HG02798 (cell line): ENCODE results near the gene MSL2.
"Not testable (repeated sequence)": the region's sequence is repeated elsewhere in the genome, so short reads cannot be mapped to it uniquely, and the experiment has no call there.

ENCODE experiments used
- ATAC-seq: cut with Tn5 transposase; IDR thresholded peaks from one replicate; pipeline ENCODE4 v1.9.1; 2021; ENCODE audit warnings: mild to moderate bottlenecking; ENCODE audit not compliant: unreplicated experiment, poor library complexity

The MSL2 gene

GRCh38 chr3:136196064-136196400 lies at the start of gene MSL2:
MSL2 (minus strand) TSS chr3:136196335; CDS start chr3:136195113, 1,222 bp downstream.
- ATAC-seq, result peak; percentile 36

GRCh38 chr3:136245691-136246090 lies 49.6 kb upstream of the MSL2 start:
- no peak for ATAC-seq

- ATAC-seq, result no peak
These were observed 43.0 kb upstream of the MSL2 start for GRCh38 chr3:136239094-136239493.

DNA sequence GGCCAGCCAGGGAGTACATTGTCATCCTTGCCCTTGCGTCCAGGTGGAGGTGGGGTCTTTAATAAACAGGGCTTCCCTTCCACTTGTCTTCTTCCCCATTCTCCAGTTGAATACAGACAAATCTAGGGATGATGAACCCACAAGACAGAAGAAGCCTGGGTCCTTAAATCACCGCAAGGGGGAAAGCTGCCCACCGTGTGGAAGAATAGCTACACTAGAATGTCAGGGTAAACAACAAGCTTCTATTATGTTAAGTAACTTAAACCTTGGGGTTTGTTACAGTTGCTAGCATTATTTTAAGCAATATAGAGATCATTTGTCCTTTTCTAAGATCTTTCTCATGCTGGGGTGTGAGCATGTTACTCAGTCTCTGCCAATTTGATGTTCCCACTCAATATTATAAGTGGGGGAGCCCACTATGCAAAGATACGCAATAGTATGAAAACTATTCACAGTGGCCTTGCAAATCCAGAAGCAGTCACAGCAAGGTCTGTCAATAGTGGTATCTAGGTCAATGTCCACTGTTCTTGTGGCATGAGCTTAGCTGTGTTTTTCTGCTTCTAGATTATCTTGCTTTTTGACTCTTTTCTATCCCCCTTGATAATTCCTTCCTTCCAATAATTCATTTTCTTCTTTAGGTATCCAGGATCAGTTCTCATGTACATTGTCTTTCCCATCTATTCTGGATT lies 42.0 kb upstream of the MSL2 start:
- no peak for ATAC-seq

DNA sequence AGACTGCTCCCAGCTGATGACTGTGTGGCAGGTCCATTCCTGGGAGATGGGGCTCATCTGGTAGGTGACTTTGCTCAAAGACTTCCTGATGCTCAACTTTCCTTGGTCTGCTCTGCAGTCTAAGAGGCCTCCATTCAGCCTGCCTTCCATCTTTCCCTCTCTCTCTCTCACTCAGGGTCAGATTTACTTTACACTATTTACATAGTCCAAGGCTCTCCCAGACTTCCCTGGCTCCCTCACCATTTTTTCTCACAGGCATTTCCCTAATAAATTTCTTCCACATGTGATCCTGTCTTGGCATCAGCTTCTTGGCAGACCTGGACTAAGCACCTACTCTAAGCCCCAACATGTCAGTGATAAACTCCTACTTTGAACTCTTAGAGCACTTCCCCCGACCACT lies 41.0 kb upstream of the MSL2 start:
- ATAC-seq, result no peak

DNA sequence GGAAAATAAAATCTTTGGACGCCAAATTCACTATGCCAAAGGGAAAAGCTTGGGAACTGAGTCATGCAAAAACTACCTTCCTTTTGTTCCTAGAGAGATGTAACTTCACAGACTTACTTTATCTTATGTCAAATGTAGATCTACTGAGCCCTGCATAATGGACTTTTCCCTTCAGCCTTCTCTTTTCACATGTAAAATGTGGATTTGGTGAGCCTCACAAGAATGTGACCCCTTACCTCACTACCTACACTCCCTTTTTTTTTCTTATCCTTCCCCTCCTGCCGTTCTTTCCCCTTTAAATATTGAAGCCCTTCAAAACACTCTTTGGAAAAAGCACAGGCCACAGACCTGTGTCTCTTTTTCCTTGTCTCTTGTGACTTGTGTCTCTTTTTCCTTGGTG lies 40.0 kb upstream of the MSL2 start:
- no peak for ATAC-seq

DNA sequence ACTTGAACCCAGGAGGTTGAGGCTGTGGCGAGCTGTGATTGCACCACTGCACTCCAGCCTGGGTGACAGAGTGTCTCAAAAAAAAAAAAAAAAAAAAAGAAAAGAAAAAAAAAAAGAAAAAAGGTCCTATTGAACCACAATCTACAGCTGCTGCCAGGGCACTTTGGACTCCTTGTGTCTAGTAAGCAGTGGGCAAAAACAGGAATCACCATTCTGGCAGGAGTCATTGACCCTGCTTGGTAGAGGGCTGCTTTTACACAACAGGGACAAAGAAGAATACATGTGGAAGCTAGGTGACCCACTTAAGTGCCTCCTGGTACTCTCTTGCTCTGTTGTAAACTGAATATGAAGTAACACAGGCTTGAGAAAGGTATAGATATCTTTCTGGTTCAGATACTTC lies 39.4 kb upstream of the MSL2 start:
- no peak for ATAC-seq

GRCh38 chr3:136232413-136232812 lies 36.3 kb upstream of the MSL2 start:
- ATAC-seq, result no peak

GRCh38 chr3:136222746-136223145 lies 26.6 kb upstream of the MSL2 start:
- not testable (repeated sequence) for ATAC-seq

DNA sequence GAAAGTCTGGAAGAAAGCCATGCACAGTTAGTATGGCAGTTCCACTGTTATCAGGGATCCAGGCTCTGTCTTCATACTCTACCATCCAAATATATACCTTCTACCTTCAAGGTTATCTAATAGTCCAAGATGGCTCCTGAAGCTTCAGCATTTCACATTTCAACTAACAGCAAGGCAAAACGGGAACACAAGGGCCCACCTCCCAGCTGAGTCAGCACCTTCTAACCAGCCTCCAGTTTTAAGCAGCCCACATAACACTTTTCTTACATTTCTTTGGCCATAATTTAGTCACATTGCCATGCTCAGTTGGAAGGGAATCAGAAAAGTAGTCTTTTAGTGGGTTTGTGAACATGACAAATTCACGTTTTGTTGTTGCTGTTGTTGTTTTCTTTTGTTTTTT lies 15.4 kb upstream of the MSL2 start:
- no peak for ATAC-seq

- ATAC-seq, result no peak
These were observed 13.8 kb upstream of the MSL2 start for GRCh38 chr3:136209921-136210320.

DNA sequence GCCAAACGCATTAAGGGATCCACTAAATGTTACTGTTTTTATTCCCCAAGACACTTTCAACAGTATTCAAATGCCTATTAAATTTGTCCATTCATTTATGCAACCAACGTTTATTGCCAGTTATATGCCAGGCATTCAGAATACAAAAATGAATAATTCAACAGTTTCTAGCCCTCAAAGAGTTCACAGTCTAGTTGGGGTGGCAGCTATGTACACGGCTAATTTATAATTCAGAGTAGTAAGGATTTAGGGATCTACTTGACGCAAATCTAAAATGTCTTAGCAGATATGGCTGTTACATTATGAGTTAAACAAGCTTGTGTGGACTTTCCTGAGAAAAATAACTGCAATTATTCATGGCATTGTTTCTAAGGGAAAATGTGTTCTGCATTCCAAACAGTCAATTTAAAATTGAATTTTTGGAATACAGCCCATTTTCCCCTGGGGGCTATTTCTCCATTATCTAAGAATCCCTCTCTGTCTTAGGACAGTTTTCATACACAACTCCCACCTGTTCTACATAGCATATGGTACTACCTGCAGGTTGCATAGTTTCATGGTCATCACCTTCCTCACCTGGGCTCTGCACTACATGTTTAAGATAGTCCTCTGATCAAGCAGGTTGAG lies 11.5 kb upstream of the MSL2 start:
- ATAC-seq, result no peak

DNA sequence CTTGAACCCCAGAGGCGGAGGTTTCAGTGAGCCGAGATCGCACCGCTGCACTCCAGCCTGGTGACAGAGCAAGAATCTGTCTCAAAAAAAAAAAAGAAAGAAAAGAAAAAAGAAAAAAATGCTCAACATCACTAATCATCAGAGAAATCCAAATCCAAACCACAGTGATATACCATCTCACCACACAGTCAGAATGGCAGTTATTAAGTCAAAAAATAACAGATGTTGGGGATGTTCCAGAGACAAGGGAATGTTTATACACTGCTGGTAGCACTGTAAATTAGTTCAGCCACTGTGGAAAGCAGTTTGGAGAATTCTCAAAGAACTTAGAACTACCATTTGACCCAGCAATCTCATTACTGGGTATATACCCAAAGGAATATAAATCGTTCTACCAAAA lies 3.1 kb upstream of the MSL2 start:
- not testable (repeated sequence) for ATAC-seq

- not testable (repeated sequence) for ATAC-seq
These were observed 2.4 kb upstream of the MSL2 start for GRCh38 chr3:136198462-136199078.

- no peak for ATAC-seq
These were observed 1.1 kb upstream of the MSL2 start for GRCh38 chr3:136197159-136197793.

GRCh38 chr3:136196401-136197158 lies 445 bp upstream of the MSL2 start:
- ATAC-seq, result peak; percentile 78

DNA sequence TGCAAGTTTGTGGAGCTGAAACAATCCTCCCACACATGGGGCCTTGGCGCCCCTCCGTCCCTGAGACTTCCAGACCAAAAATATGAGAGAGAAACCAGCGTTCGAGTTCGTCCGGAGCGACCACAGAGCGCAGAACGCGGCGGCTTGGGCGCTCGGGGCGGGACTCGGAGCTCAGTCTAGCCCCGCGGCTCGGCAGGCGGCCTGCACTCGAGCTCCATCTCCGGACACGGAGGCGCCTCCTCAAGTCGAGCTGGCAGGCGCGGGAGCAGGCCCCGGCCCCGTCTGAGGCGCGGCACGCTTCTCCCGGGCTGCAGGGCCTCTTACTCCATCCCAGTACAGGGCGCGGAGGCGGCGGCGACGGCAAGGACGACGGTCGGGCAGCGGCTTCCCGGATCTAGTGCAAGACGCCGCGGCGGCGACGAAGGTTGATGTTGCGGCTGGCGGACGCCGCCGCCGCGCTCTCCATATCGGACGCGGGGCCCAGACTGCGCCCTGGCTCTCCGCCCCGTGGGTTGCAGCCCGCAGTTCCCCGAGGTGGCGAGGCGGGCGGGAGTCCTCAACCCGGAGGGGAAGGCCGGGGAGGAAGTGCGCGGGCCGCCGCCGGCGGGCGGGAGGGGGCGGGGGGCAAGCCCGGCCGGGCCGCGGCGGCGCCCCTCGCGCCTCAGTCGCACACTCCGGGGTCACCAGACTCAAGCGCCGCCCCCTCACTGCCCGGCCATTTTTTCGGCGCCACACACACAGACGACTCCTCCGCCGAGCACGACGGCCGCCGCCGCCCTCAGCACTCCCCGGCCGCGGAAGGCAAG lies 674 bp downstream of the MSL2 start:
- ATAC-seq, result peak; percentile 33

DNA sequence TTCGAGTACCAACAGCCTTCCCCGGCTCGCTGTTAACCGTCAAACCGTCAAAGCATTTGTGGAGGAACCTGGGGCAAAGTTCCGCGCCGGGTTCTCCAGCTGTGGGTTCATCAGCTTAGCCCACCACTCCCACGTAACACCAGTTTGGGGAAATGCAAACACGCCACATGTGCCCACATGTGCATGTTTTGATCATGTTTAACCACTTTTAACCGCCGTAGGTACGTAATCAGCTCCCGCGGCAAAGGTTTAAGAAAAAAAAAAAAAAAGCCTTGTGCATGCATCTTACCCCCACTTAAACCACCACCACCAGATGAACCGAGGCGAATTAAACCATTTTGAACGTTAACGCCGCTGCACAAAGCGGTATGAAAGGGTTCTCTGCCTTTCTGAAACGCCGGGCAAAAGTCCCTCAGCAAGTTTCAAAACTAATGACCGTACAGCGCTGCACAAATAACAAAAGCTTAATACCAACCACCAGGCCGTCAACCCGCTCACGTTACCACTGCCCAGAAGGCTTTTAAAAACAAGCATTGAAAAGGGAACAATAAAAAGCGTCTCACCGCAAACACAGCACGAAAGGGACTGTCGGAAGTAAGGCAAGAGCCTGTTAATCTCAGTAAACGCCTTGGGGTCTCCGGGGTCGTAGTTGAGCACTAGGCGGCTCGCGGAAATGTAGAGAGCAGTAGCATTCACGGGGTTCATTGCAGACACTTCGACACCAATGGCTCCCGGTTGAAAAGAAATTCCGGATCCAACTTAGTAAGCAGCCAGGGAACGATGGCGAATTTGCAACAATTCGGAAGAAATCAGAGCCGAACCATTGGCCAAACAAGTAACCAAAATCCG lies 1.5 kb downstream of the MSL2 start:
- no peak for ATAC-seq
